Upper lobe of left lung (tissue), 6 donors: ENCODE measurements around the gene ABLIM2. TPM values are rescaled to one million over a fixed set of nuclear protein-coding genes. Genes with fewer than 3 reads are reported as not detected.
A peak's percentile ranks its signal among the peaks of the same experiment; 100 is the strongest.

Experiments
- ATAC-seq, 2 donors: fragments of 200-7000 bp; cut with Tn5 transposase; one replicate each; pipeline ENCODE4 v1.9.1; 2022; ENCODE audit warnings: mild to moderate bottlenecking in 2 of 2, moderate library complexity in 2 of 2; ENCODE audit not compliant: low FRiP score in 2 of 2
- DNase-seq, 2 donors: peaks; one replicate each; pipeline ENCODE4 v3.0.0-alpha.2; 2019 to 2020
- H3K27ac ChIP-seq, 4 donors: fragments of 200-600 bp; sonication (generic); one replicate each; pipeline ENCODE4 v1.5.1; 2016 to 2019
- H3K27me3 ChIP-seq, 4 donors: fragments of 200-600 bp; sonication (generic); one replicate each; pipeline ENCODE4 v1.5.1; 2017 to 2019
- H3K36me3 ChIP-seq, 4 donors: fragments of 200-600 bp; sonication (generic); one replicate each; pipeline ENCODE4 v1.5.1; 2016 to 2019
- H3K4me1 ChIP-seq, 4 donors: fragments of 200-600 bp; sonication (generic); one replicate each; pipeline ENCODE4 v1.5.1; 2018 to 2019
- H3K4me3 ChIP-seq, 4 donors: fragments of 200-600 bp; sonication (generic); one replicate each; pipeline ENCODE4 v1.5.1; 2017 to 2019; ENCODE audit warnings: mild to moderate bottlenecking in 2 of 4, moderate library complexity in 1 of 4
- H3K9me3 ChIP-seq, 4 donors: fragments of 200-600 bp; sonication (generic); one replicate each; pipeline ENCODE4 v1.5.1; 2018 to 2019
- CTCF ChIP-seq, 6 experiments: fragments of 450-650 bp in 4 of 6; fragments of 200-600 bp in 2 of 6; sonication (generic) in 2 of 6; IDR thresholded peaks; one replicate each; pipeline ENCODE4 v1.5.1; 2016 to 2019; ENCODE audit warnings: antibody characterized with exemption in 6 of 6
- EP300 ChIP-seq, 4 donors: sonication (generic); formaldehyde crosslinking; IDR thresholded peaks; one replicate each; pipeline ENCODE4 v1.5.1; 2017; ENCODE audit warnings: antibody characterized with exemption in 4 of 4, control low read depth in 2 of 4
- POLR2A ChIP-seq, 4 donors: fragments of 450-650 bp; IDR thresholded peaks; one replicate each; pipeline ENCODE4 v1.5.1; 2016 to 2017; ENCODE audit warnings: antibody characterized with exemption in 4 of 4, mild to moderate bottlenecking in 2 of 4
- POLR2AphosphoS5 ChIP-seq, 2 donors: sonication (generic); formaldehyde crosslinking; IDR thresholded peaks; one replicate each; pipeline ENCODE4 v1.5.1; 2017; ENCODE audit warnings: antibody characterized with exemption in 2 of 2
- WGBS, 2 donors: methylation state at CpG; one replicate each; pipeline ENCODE4 v1.1.5; 2017 to 2018; 5-methylcytosine and 5-hydroxymethylcytosine counted together
- total RNA-seq, 6 donors: library from RNA; depleted of rRNA in 4 of 6; stranded (reverse); fragments of >200 nt in 4 of 6; gene quantifications; one replicate each; pipeline versions ENCODE4 v1.1.0 to v1.2.1, GENCODE V29; 2016 to 2021
- donor health status: DM: no; HTN: no; CAD: no; lungs with moderate emphysema.
- donor health status: DM: no; HTN: yes; CAD: no; lungs with severe emphysema.

Gene ABLIM2
- total RNA-seq, 6 donors from 2014 or later, result 3.6 to 36.9 (median 8.1) TPM

- DNase-seq (no peak), ATAC-seq (no peak)
- 85 to 90% methylated on average over 7 to 8 of the region's 8 CpGs for WGBS, 2 donors
- H3K4me3 ChIP-seq, result no peak overlapping the region
- H3K27ac ChIP-seq, result no peak overlapping the region
- H3K36me3 ChIP-seq, result peaks cover 0 to 3% (median 0%) of the 10 kb centered on the region in 4 donors
- TF ChIP-seq POLR2AphosphoS5 (IDR thresholded peaks at IDR 0.05) (no peak), POLR2A (IDR thresholded peaks at IDR 0.05) (no peak), CTCF (IDR thresholded peaks at IDR 0.05) (no peak), EP300 (IDR thresholded peaks at IDR 0.05) (no peak)
- H3K27me3 ChIP-seq, result no peaks in the 10 kb centered on the region
- H3K4me1 ChIP-seq, result no peaks in the 10 kb centered on the region
- H3K9me3 ChIP-seq, result no peaks in the 10 kb centered on the region
Measured at GRCh38 chr4:8023696-8024033, 134.9 kb downstream of the ABLIM2 start.

- no peaks in the 10 kb centered on the region for H3K4me1 ChIP-seq
- H3K36me3 ChIP-seq, result peaks cover 0 to 3% (median 0%) of the 10 kb centered on the region in 4 donors
- DNase-seq (peak in 1 of 2 donors; percentile 71), ATAC-seq (no peak)
- no peak overlapping the region for H3K27ac ChIP-seq
- 91 to 92% methylated on average over 26 to 28 of the region's 29 CpGs for WGBS, 2 donors
- no peaks in the 10 kb centered on the region for H3K9me3 ChIP-seq
- no peak overlapping the region for H3K4me3 ChIP-seq
- no peaks in the 10 kb centered on the region for H3K27me3 ChIP-seq
- no peak for TF ChIP-seq CTCF (IDR thresholded peaks at IDR 0.05)
- TF ChIP-seq POLR2A (IDR thresholded peaks at IDR 0.05), result no peak
- no peak for TF ChIP-seq POLR2AphosphoS5 (IDR thresholded peaks at IDR 0.05)
- TF ChIP-seq EP300 (IDR thresholded peaks at IDR 0.05), result no peak
Measured at GRCh38 chr4:8022767-8023695, 135.6 kb downstream of the ABLIM2 start.

DNA sequence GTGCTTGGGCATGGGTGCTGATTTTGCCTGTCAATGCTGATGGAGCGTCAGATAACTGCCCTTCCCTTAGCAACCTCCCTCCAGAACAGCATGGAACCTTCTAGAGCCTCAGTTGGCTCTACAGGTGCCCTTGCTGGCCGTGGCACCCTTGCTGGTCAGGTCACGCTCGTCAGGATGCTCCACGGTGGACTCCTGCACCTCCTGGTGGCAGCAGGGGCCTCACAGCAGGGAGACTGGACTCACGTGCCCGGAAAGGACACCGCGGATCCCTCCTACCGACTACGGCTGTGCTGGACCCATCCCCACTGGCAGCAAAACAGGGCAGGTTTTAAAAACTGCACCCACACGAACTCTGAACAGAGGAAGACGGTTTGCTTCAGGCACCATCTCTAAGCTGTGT is 136.8 kb downstream of the ABLIM2 start:
- DNase-seq (no peak), ATAC-seq (no peak)
- Histone ChIP-seq H3K27ac (no peak overlapping the region), H3K4me1 (no peaks in the 10 kb centered on the region), H3K4me3 (no peak overlapping the region), H3K27me3 (no peaks in the 10 kb centered on the region), H3K9me3 (no peaks in the 10 kb centered on the region), H3K36me3 (no peaks in the 10 kb centered on the region)
- no peak for TF ChIP-seq EP300 (IDR thresholded peaks at IDR 0.05)
- TF ChIP-seq POLR2AphosphoS5 (IDR thresholded peaks at IDR 0.05), result no peak
- no peak for TF ChIP-seq CTCF (IDR thresholded peaks at IDR 0.05)
- TF ChIP-seq POLR2A (IDR thresholded peaks at IDR 0.05), result no peak
- 81 to 86% methylated on average over 2 to 13 of the region's 13 CpGs for WGBS, 2 donors

GRCh38 chr4:8019396-8020365 is 138.9 kb downstream of the ABLIM2 start:
- Histone ChIP-seq H3K4me3 (no peak overlapping the region), H3K9me3 (no peaks in the 10 kb centered on the region), H3K27ac (no peak overlapping the region), H3K36me3 (no peaks in the 10 kb centered on the region), H3K4me1 (no peaks in the 10 kb centered on the region), H3K27me3 (no peaks in the 10 kb centered on the region)
- ATAC-seq (peak; percentile 16 to 60), DNase-seq (peak in 1 of 2 donors; percentile 54)
- WGBS, 2 donors, result 64 to 70% methylated on average over 23 to 24 of the region's 24 CpGs
- TF ChIP-seq CTCF (IDR thresholded peaks at IDR 0.05) (no peak), POLR2A (IDR thresholded peaks at IDR 0.05) (no peak), EP300 (IDR thresholded peaks at IDR 0.05) (no peak), POLR2AphosphoS5 (IDR thresholded peaks at IDR 0.05) (no peak)
